ENCODE results near the gene POMT1.
"Not testable (repeated sequence)": the region's sequence is repeated elsewhere in the genome, so short reads cannot be mapped to it uniquely, and the experiment has no call there.

The POMT1 gene

GRCh38 chr9:131525643-131526565, 23.2 kb downstream of the POMT1 start:
- no peak for DNase-seq

GRCh38 chr9:131528186-131528585, 25.5 kb downstream of the POMT1 start:
- no peak for DNase-seq

DNA sequence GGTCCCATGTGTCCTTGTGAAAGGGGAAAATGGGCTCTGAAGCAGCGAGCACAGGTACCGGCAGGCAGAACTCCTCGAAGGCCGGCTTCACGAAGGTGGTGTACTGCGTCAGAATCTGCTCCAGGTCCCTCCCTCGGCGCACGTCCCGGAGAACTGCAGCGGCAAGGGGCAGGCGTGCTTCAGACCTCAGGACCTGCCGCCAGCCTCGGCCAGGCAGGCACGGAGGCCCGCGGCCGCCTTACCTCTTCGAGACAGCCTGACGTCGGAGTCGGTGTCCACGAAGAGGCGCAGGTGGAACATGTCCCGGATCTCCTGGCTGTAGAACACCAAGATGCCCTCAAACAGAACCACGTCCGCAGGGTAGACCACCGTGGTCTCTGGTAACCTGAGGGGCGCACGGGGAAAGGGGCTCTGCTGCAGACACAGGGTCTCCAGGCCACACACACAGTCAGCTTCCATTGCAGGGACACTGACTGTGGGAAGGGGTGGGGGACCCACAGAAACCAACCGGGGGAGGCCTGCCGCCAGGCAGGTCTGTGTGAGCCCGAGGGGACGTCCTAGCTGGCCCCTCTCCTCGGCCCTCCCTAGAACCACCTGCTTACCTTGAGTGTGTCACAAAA, 26.3 kb downstream of the POMT1 start:
- no peak for DNase-seq

- DNase-seq = no peak
Measured at GRCh38 chr9:131529597-131530545, 27.2 kb downstream of the POMT1 start.

GRCh38 chr9:131530546-131530919, 27.8 kb downstream of the POMT1 start:
- DNase-seq = no peak

- DNase-seq = peak; percentile 77
Measured at GRCh38 chr9:131530920-131531832, 28.5 kb downstream of the POMT1 start, which contains the start of gene UCK1. UCK1 (minus strand) TSS chr9:131531263; CDS start chr9:131531174, 89 bp downstream.

GRCh38 chr9:131534721-131535237, 32.1 kb downstream of the POMT1 start:
- peak; percentile 21 for DNase-seq

- DNase-seq = no peak
Measured at GRCh38 chr9:131537946-131538345, 35.2 kb downstream of the POMT1 start.

DNA sequence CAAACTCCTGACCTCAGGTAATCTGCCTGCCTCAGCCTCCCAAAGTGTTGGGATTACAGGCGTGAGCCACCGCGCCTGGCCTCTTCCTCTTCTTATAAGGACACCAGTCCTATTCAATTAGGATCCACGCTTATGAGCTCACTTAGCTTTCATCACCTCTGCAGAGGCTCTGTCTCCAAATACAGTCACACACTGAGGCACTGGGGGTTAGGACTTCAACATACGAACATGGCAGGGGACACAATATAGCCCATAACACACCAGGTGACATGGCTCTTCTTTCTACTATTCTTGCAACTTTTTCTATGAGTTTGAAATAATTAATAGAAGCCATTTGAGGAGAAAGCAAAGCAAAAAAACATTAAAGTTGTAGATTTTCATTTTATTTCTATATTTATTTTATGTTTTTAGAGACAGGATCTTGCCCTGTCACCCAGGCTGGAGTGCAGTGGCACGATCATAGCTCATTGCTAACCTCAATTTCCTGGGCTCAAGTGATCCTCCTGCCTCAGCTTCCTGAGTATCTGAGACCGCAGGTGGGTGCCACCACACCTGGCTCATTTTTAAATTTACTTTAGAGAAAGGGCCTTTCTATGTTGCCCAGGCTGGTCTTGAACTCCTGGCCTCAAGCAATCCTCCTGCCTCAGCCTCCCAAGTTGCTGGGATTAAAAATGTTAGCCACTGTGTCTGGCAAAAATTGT, 36.7 kb downstream of the POMT1 start:
- peak; percentile 55 for DNase-seq

GRCh38 chr9:131543141-131543540, 40.4 kb downstream of the POMT1 start:
- no peak for DNase-seq

- DNase-seq = no peak
Measured at GRCh38 chr9:131545003-131545785, 42.5 kb downstream of the POMT1 start, which contains the start of gene PRRT1B. PRRT1B (plus strand) TSS chr9:131545523; CDS start chr9:131545616, 93 bp downstream.

GRCh38 chr9:131545786-131546335, 43.1 kb downstream of the POMT1 start:
- DNase-seq = no peak

DNA sequence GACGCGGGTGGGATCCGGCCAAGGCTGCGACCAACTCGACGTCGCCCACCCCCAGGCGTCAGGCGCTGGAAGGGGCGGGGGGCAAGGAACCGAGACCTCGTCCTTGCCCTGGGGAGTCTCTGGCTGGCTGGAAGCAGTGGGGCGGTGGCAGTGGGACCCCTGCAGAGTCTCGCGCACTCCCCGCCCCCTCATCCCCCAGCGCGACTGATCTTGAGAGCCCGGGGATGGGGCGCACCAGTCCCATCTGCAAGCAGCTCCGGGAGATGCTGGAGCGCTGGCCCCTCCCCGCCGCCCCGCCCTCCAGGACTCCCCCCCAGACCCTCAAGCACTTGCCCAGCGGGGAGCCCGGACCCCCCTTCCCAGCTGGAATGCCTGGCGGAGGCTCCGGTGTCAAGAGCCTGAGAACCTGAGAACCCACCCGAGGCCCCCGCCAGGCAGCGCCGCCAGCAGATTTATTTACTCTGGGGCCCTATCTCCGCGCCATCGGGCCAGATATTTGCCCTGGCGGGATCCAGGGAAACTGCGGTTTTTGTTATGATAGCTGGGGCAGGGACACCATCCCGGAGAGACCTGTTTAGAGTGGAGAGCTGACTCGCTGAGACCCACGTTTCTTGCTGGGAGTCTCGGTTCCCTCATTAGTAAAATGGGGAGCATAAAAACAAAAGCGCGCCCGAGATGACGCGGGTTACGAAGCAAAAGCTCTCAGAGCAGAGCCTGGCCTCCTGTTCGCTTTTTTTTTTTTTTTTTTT, 43.8 kb downstream of the POMT1 start:
- DNase-seq = no peak

DNA sequence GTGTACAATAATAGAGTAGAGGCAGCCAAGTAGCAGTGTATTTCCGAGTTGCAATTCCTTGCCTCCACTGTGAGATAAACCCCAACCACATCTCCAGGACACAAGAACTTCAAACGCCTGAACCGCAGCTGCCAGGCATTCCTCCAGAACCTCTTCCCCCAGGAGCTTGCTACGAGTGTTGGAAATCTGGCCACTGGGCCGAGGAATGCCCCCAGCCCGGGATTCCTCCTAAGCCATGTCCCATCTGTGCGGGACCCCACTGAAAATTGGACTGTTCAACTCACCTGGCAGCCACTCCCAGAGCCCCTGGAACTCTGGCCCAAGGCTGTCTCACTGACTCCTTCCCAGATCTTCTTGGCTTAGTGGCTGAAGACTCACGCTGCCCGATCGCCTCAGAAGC, 46.5 kb downstream of the POMT1 start:
- DNase-seq = not testable (repeated sequence)

- not testable (repeated sequence) for DNase-seq
Measured at GRCh38 chr9:131550465-131550864, 47.7 kb downstream of the POMT1 start.

- no peak for DNase-seq
Measured at GRCh38 chr9:131552030-131552429, 49.3 kb downstream of the POMT1 start.

DNA sequence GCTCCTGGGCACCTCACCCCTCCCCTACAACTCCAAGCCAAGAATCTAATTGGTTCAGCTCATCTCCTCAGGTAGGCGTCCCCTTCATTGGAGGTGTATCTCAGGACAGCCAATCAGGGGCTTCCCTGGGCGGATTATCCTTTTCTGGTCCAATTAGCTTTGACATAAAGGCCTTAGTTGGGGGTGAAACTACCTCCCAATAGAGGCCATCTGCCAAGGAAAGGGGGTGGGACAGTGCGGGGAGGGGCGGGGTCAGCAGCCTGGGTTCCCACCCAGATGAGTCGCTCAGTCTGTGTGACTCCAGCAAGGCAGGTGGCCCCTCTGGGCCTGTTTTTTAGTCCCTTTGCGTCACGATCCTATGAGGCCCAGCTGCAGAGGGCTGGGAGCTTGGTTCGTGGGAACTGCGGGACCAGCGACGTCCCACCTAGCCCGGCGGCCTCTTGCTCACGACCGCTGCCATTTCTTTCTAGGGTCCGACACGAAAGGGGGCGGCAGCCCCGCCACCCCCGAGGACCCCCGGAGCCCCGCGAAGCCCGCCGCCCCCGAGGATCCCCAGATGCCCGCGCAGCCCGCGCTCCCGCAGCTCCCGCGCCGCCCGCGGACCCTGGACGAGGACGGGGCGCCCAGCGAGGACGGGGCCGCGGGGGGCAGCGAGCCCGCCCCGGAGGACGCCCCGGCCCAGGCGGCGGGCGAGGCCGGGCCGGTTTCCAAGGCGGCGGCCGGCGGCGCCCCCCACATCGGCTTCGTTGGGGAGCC, 51.5 kb downstream of the POMT1 start:
- DNase-seq = no peak

- DNase-seq = no peak
Measured at GRCh38 chr9:131554843-131555351, 52.2 kb downstream of the POMT1 start.

All from CD4-positive, alpha-beta T cell treated with Interleukin-10 for 1 hour (primary cell).